GF-D8 (cell line): Measurements from ENCODE around the gene SSR4.

Experiments
- DNase-seq: peaks from one replicate; lab custom pipeline; 2025; lab: John Stamatoyannopoulos, UW

The SSR4 gene

DNA sequence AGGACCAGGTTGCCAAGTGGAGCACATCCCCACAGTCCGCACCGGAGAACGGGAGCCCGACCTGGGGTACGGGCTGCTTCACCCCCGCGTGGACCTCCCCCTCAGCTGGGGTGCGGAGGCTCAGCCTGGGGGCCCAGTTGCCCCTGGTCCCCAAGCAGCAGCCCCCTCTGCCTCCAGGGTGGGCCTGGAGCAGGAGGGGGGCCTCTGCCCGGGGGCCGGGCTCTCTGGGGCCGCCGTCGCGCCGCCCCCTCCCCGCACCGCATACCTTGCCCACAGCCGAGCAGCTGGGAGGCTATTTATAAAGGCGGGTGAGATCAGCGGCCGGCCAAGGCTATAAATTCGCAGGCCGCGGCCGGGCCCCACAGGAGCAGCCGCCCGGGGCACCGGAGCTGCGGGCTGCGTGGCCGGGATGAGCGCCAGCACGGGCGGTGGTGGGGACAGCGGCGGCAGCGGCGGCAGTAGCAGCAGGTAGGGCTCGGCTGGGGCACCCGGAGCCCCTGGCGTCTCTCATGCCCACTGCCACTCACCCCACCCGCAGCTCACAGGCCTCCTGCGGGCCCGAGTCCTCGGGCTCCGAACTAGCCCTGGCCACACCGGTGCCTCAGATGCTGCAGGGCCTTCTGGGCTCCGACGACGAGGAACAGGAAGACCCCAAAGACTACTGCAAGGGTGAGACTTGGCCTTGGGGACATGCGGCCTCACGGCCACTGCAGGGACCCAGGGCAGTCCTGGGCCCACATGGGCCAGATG is 13.6 kb upstream of the SSR4 start, which contains the start of gene SRPK3:
SRPK3 (plus strand) TSS at position 364 of the 750 bp plus-strand sequence; CDS start at position 410, 46 bp downstream.
- no peak for DNase-seq

DNA sequence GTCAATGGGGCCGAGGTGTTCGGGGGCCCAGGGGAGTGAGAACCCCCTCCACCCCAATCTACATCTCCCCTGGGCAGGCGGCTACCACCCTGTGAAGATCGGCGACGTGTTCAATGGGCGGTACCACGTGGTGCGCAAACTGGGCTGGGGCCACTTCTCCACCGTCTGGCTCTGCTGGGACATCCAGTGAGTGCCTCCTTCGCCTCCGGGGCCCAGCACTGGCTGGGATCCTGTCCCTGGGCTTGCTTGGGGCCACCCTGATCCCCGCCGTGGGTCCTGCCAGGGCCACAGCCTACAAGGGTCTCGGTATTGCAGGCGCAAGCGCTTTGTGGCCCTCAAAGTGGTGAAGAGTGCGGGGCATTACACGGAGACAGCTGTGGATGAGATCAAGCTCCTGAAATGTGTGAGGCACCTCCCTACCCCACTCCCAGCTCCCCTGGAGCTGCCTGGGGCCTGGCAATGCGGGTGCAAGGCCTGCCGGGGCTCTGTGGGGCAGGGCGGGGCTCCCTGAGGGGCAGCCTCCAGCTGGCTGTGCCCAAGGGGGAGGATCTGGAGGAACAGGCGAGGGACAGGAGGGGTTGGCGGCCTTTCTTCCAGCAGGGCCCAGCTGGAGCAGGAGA is 12.9 kb upstream of the SSR4 start:
- DNase-seq: no peak

DNA sequence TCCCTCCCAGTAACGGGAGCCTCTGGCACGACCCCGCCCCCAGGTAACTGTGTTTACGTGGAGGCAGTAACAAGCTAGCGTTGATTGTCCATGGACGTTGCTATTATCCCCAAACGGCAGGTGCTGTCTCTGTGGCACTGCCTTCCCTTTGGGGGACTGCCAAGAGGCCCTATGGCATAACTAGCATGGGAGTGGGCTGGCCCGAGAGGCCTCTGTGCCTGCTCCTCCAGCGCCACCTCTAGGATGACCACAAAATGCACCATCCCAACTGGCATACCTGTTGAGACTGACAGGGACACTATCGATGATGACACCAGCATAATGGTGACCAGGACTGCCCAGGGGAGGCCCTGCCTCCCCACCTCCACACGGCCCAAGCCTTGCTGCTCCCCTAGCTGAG is 12.2 kb upstream of the SSR4 start:
- no peak for DNase-seq

DNA sequence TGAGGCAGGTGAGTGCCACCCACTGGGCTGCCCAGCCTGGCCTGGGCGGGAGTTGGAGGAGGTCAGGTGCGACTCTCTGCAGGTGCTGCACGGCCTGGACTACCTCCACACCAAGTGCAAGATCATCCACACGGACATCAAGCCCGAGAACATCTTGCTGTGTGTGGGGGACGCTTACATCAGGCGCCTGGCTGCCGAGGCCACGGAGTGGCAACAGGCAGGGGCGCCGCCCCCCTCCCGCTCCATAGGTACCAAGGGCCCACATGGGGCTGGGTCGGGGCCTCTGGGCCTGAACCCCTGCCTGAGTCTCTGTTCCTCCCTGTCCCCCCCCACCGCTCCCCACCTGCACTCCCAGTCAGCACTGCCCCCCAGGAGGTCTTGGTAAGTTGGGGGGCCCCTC is 11.6 kb upstream of the SSR4 start:
- DNase-seq: no peak

DNA sequence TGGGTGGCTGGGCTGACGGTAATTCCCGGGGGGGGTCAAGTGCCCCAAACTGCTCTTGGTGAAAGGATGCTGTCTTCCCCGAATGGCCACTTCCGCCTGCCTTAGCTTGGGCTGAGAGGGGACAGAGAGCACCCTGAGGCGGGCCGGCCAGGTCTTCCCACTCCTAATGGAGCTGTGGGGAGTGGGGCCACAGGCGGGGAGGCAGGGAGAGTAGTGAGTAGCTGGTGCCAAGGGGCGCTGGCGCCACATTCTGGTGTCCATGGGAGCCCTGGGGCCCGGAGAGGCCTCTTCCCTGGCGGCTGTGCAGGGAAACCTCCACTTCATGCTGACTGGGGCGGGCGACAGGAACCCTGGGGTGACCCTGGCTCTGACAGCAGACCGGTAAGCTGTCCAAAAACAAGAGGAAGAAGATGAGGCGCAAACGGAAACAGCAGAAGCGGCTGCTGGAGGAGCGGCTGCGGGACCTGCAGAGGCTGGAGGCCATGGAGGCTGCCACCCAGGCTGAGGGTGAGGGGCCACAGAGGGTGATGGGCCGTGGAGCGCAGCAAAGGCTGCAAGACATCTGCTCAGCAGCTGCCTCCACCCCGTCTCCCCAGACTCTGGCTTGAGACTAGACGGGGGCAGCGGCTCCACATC is 11.0 kb upstream of the SSR4 start:
- no peak for DNase-seq

DNA sequence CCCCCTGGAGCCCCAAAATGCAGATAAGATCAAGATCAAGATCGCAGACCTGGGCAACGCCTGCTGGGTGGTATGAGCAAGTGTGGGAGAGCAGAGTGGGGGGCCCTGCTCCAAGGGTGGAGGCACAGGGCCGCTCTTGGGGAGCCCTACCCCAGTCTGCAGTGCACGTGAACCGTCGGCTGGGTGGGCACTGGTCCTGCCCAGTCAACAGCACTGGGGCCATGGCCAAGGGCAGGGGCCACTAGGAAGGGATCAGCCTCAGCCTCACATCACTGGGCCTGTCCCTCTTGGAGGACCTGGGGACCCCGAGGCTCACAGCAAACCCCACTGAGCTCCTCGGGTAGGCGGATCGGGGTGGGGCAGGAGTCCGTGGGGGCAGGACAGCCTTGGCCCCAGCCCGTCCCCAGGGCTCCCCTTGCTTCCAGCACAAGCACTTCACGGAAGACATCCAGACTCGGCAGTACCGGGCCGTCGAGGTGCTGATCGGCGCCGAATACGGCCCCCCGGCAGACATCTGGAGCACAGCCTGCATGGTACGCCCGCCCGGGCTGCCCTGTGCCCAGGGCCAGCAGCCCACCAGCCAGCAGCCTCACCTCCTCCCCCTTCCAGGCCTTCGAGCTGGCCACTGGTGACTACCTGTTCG is 10.0 kb upstream of the SSR4 start:
- no peak for DNase-seq

DNA sequence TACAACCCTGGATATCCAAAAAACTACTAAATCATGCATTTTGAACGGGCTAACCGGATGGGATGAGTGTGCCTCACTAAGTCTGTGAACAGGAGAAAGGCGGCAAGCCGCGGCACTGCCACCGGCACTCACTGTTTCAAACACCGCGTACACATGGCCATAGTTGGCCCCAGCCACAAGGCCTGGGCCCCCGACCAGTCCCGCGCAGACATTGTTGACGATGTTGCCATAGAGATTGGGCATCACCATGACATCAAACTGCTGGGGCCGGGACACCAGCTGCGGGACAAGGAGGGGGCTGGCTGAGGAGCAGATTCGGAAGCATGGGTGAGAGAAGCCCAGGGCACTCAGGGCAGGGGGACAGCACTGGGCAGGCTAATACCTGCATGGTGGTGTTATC is 7.8 kb upstream of the SSR4 start:
- no peak for DNase-seq

DNA sequence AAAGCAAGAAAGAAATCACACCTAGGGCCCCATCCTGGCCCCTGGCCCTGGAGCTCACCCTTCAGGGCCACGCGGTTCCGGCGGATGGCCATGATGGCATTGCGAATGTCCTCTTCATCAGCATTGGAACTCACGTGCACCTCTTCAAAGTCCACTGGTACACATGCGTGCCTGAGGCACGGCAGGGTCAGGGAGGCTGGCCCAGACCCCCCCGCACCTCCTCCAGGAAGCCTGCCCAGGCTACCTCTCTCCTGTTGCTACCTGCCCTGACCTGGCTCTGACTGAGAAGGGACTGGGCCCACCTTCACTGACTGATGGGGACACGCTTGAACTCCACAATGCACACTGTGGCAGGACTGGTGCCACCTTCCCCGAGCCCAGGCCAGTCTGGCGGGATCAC is 4.8 kb upstream of the SSR4 start:
- no peak for DNase-seq

DNA sequence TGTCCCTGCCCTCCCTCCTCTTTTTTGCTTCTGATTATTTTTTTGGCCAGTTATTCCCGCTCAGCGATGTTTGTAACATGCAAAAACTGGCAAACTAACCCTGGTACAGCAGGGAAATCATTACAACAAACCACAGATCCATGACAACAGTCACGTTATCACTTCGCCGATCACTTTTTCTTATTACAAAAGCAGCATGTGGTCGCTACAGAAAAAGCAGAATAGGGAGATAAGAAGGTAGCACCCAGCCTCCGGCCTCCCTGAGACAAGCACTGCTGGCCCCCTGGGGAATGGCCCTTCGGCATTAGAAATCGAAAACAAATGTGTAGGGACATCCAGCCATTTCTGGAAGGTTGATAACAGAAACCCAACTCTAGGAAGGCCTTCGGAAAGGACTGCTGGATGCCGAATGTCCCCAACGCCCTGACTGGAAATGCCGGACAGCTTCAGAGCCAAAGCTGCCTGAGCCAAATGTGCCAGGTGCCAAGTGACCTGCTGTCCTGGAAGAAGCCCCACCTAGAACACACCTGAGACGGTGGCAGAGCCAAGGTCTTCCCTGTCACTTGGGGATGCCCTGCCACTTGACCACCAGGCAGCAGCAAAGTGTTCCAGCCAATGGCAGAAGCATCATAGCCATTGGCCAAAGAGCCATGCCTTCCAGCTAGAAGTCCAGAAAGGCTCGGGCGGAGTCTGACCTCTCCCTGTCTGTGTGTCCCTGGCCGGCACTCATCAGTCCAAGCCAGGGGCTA is 3.2 kb upstream of the SSR4 start:
- DNase-seq: peak; percentile 77

DNA sequence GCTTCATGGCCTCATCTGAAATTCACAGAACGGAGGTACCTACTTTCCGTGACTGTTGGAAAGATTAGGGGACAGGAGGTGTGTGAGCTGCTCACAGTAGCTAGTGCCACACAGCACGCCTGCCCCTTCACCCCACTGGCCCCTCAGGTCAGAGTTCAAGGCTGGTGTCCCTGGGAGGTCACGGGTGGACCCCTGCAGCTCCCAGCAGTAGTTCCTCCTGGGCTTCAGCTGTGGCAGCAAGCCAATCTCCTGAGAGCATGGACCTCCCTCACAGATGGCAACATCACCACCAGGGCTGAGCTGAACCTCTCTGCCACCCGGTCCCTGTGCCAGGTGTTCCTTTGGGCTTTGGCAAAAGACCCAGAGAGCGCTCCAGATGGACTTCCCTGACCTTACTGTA is 2.1 kb upstream of the SSR4 start:
- DNase-seq: no peak

DNA sequence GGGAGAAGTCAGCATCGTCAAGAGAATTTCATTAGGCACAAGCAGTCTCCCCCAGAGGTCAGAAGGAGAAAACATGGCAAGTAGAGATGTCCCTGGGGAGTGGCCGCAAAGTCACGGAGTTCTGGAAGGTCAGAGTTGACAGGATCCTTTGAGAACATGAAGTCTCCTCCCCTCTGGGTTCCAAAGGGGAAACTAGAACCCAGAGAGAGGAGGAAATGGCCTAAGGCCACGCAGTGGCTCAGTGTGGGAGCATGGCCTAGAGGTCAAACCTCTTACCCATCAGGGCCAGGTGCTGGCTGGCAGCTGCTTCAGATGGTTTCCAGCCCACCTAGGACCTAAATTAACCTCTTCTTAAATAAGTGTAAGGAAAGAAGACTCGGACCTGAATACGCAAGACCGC is 1.2 kb upstream of the SSR4 start:
- DNase-seq: no peak

DNA sequence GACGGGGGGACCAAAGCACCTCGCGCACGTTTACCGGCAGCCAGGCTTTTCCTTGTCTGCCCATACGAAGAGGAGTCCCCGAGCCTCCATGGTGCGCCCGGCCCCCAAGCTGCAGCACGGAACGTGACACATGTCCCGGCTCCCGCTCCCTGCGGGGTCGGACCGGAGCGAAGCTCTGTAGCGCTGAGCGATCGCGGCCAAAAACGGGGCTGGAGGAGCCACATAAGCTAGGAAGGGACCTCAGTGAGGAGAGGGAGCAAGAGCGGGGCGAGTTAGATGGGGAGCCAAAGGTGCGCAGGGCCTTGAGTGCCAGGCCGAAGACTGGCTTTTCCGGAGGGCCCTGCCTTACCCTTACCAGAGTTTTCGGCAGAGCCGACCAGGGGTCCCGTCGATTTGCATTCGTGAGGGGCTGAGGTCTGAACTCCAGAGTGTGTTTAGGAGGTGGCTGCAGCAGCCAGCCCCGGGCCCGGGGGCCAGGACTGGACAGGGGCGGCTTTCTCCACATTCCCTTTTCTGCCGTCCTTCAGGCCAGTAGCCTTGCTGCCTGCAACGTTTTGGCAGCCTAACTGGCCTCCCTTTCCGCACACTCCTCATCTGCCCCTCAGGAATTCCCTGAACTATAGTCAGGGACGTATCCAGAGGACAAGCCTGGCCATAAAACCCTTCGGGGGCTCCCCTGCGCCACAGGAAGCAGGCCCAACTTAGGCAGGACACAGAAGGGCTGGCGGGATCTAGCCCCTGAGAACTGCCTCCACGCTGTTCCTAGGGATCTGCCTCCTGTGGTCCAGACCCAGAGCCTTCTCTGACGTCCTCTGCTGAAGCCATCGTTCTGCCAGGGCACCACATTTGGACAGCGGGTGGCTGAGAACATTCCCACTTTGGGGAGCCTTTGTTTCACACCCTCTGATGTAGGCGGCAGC is 689 bp downstream of the SSR4 start:
- no peak for DNase-seq

DNA sequence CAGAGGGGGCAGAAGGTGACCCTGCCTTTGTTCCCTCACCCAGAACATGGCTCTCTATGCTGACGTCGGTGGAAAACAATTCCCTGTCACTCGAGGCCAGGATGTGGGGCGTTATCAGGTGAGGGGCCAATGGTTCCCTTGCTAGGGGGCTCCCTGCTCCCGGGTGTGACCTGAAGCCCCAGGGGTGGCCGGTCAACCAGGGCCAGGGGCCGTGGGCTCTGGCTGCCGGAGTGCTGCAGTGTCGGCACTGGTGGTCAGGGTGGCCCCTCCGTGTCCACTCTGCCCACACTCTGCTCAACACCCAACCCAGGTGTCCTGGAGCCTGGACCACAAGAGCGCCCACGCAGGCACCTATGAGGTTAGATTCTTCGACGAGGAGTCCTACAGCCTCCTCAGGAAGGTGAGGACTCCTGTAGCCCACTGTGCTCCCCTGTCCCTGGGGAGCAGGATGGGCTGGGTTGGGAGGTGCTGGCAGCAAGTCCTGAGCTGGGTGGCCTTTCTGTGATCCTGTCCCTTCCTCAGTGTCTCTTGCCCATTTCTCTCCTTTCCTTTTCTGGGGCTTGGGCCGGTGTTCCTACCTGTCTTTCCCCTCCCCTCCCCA is 3.0 kb downstream of the SSR4 start:
- DNase-seq: no peak

DNA sequence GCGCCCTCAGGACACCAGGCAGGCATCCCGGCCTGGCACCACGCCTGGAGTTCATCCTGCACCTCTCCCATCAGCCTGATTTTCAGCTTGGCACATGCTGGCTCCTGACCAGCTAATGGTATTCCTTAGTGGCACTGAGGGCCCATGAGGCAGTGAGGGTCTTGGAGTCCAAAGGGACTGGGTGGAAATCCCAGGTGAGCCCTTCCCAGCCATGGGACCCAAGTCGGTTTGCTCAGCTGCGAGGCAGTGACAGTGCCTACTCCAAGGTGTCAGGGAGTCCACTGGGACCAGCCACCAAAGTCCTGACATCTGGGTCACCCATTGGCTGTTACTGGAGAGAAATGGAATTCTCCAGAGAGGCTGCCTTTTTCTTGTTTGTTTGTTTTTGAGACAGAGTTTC is 4.9 kb downstream of the SSR4 start:
- DNase-seq: no peak

DNA sequence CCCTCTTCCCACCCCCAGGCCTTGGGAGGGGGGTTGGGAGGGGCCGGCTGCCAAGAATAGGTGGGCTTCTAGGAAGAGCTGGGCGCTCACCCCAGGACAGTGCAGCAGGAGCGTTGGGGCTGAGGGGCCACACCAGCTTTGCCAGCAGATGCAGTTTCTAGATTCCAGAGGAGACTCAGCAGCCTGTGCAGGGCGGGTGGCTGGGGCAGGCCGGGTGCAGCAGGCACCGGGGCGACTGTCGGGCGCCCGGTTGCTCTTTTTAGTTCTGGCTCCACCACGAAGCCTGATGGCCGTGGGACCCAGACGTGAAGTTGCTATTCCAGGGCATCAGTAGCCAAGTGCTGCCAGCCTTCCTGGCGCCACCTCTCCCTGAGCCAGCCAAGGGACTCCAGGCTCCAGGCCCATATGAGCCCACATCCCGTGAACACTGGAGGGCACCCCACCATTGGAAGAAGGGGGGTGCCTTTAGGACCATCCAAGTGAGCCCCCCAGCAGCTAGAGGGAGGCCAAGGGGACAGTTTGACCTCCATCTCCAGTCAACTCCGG is 5.8 kb downstream of the SSR4 start:
- DNase-seq: no peak

DNA sequence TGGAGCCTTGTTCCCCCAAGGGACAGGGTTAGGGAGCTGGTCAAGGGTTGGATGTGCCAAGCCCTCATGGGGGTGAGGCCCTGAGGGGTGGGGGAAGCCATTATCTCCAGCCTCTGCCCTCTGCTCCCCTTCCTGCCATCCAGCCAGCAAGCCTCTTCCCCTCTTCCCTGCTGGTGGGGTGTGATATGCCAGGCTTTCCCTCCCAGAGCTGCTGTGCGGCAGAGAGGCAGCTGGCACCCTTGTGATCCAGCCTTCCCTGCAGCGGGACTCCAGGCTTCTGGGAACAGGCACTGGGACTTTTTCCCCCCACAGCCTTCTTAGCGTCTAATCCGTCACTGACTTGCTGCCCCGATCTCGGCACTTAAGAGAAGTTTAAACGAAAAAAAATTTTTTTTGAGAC is 6.3 kb downstream of the SSR4 start:
- no peak for DNase-seq

DNA sequence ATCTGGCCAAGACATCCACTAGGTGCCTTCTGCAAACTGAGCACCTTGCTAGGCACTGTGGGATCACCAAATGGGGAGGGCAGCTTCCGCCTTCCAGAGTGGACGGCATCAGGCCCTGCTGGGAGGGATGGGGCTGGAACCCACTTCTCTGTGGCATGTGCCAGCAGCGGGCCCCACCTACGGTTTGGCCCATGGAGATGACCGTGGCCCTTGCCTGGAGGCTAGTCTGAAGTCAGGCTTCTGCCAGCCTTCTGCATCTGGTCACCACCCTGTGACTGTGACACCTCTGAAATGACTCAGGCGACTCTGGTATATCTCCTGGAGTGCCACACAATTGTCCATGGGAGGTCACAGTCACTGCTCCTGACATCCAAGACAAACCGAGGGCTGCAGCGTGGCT is 7.2 kb downstream of the SSR4 start:
- no peak for DNase-seq

DNA sequence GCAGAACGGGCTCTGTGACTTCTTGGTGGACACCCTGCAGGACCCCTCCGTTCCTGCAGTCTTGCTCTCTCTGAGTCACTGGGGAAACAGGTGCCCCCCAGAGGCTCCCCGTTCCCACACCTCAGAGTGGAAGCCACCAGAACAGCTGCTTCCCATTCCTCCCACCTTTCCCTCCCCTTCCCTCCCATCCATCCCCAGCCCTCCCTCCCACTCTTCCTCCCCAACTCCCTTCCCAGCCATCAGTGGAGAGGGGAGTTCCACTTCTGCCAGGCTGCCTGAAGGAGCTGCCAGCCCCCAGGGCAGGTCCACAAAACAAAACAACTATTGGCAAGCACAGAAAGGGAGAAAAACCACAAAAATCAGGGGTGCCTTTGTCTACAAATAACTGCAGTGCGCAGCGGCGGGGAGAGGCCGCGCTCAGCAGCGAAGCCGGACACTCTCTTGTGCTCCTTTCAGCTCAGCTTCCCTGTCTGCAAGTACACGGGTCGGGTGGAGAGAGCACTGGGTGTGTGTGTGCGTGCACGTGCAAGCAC is 8.1 kb downstream of the SSR4 start:
- no peak for DNase-seq

DNA sequence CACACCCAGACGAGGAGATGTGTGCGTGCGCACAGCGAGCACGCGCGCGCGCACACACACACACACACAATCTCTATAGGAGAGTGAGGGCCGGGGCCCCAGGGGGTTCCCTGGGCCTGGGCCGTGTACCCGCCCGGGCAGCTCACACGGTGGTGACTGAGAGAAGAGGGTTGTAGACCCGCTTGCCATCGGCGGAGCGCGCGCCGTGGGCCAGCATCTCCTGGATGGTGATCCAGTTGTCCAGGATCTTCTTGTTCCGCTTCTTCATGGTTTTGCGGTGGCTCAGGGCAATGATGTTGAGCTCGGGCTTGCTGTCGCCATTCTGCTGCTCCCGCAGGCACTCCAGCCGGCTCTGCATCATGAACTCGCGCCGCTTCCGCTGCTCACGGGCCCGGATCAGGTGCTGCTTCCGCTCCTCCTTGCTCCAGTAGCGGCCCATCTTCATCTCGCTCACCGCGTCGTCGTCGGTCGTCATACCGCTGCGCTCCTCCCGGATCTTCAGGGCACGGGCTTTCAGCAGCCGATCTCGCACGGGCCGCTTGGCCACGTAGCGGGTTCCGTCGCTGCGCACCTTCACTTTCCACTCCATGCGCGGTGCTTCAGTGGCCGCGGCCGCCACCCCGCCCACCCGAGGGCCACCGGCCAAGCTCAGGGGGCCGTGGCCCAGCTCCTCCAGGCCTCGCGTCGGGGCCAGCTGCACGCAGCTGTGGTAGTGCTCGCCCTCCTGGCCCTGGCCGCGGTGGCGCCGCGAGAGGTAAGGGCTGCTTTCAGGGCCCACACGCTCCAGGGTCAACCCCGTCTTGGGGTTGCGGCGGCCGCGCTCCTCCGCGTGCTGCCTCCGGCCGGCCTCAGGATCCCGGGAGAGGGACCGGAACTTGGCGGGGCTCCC is 9.0 kb downstream of the SSR4 start:
- DNase-seq: no peak
